GM12892 (cell line): ENCODE data around the gene CD101.

Experiments used
- POLR2A ChIP-seq: IDR thresholded peaks from 2 replicates; pipeline ENCODE4 v1.6.1; 2011; ENCODE audit warnings: low read depth, low read length, control low read depth
- POLR2AphosphoS5 ChIP-seq: IDR thresholded peaks from 2 replicates; pipeline ENCODE4 v1.6.1; 2011; ENCODE audit warnings: low read depth, low read length, control low read depth

- TF ChIP-seq POLR2A (no peak), POLR2AphosphoS5 (no peak)
Observed at GRCh38 chr1:117001254-117001927, at the start of gene CD101.
